ENCODE results near the gene LIN28A.

LIN28A gene

DNA sequence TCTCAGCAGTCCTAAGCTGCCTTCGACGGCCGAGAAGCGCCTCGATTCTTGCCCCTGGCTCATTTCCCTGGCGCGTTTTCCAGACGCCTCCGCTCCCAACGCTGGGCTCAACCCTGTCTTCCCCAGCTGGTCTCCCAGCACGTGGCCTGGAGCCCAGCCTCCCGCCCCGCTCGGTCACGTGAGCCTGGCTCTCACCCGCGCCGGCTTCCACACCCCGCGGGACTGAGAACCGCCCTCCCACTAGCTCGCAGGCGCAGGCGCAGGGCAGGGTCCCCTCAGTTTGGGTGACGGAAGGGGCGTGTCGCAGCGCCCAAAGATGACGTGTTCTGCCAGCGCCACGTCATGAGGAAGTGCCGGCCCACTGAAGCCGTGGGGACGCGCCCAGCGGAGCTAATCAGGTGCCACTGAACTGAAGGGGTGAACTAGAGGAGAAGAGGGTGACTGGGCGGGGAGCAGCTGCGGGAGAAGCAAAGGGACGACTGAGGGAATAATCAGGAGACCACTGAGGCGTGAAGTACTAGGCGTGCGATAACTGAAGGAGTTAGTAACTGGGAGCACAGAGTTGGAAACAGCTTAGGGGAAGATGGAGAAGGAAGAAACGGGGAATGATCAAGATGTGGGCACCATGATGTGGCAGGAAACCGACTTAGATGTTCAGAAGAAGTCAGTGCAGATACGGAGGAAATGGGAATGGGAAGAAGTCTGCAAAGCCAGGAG, 21.5 kb downstream of the LIN28A start, which contains the start of gene DHDDS:
TSS of gene DHDDS (plus strand) at position 343 of the 717 bp plus-strand sequence. CDS start 625 bp downstream, outside the sequence.
- TF ChIP-seq, protein P1, sequence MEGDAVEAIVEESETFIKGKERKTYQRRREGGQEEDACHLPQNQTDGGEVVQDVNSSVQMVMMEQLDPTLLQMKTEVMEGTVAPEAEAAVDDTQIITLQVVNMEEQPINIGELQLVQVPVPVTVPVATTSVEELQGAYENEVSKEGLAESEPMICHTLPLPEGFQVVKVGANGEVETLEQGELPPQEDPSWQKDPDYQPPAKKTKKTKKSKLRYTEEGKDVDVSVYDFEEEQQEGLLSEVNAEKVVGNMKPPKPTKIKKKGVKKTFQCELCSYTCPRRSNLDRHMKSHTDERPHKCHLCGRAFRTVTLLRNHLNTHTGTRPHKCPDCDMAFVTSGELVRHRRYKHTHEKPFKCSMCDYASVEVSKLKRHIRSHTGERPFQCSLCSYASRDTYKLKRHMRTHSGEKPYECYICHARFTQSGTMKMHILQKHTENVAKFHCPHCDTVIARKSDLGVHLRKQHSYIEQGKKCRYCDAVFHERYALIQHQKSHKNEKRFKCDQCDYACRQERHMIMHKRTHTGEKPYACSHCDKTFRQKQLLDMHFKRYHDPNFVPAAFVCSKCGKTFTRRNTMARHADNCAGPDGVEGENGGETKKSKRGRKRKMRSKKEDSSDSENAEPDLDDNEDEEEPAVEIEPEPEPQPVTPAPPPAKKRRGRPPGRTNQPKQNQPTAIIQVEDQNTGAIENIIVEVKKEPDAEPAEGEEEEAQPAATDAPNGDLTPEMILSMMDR (IDR thresholded peaks at IDR 0.05; ENCODE audit: low read depth, low read length): no peak
- peak within 1 kb of the TSS; percentile 71 to 92 for H3K4me3 ChIP-seq (replicated peaks in 1 of 2; ENCODE audit: low read depth in 2 of 2, low read length in 2 of 2)
- DNase-seq (ENCODE audit: low read depth in 2 of 2): peak; percentile 99

DNA sequence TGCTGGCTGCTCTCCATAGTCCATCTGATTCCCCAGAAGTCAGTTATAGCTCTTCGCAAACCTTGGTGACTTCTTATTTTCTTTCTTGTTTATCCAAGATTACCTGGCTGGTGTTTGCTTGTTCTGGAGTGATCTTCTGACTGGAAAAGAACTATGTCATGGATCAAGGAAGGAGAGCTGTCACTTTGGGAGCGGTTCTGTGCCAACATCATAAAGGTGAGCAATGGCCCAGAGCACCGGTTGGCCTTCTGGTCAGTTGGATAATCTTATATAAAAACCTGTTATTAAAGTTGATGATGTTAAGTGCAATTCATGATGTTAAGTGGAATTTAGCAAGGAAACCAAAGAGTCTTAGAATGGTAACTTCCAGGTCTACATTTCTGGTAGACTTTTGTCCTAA, 22.2 kb downstream of the LIN28A start:
- no peak for DNase-seq (ENCODE audit: low read depth in 2 of 2)
- peak overlapping the region; percentile 71 to 92 for H3K4me3 ChIP-seq (replicated peaks in 1 of 2; ENCODE audit: low read depth in 2 of 2, low read length in 2 of 2)
- TF ChIP-seq, protein P1 (IDR thresholded peaks at IDR 0.05; ENCODE audit: low read depth, low read length): no peak

DNA sequence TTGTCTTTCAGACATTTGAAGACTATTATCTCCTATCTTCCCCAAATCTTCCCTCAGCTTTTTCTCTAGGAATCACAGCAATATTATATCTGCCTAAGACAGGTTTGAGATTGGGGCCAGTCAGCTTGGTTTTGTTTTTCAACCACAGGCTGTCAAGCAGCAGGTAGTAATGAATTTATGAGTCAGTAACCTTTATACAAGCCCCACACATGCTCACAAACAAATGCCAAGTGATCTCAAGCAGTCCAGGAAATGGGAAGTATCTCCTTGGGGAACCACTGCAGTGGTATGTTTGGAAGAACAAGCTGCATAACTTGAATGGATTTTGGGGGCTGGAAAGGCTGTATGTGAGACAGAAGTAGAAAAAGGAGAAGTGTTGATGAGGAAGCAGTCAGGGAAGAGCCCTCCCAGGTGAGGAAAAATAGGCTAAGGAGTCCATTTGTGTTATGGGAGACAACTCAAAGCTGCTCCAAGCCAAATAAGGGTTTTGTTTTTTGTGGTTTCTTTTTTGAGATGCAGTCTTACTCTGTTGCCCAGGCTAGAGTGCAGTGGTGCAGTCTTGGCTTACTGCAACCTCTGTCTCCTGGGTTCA, 23.6 kb downstream of the LIN28A start:
- DNase-seq (ENCODE audit: low read depth in 2 of 2): peak in 1 of 2 donors; percentile 16
- H3K4me3 ChIP-seq (replicated peaks in 1 of 2; ENCODE audit: low read depth in 2 of 2, low read length in 2 of 2): no peak overlapping the region
- TF ChIP-seq, protein P1 (IDR thresholded peaks at IDR 0.05; ENCODE audit: low read depth, low read length): no peak

DNA sequence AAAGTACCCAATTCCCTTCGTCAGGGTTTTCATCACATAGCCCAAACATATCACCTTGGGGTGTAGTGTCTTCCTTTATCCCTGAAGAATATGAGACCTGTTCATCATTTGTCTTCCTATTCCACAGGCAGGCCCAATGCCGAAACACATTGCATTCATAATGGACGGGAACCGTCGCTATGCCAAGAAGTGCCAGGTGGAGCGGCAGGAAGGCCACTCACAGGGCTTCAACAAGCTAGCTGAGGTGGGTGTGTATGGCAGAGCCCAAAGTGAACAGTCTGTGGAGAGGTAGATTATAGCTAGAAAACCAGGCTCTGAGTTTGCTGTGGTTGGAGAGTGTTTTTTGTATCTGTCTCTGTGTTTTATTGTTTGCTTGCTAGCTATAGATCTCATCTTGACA, 27.4 kb downstream of the LIN28A start:
- TF ChIP-seq, protein P1 (IDR thresholded peaks at IDR 0.05; ENCODE audit: low read depth, low read length): no peak
- no peak for DNase-seq (ENCODE audit: low read depth in 2 of 2)
- no peak overlapping the region for H3K4me3 ChIP-seq (replicated peaks in 1 of 2; ENCODE audit: low read depth in 2 of 2, low read length in 2 of 2)

DNA sequence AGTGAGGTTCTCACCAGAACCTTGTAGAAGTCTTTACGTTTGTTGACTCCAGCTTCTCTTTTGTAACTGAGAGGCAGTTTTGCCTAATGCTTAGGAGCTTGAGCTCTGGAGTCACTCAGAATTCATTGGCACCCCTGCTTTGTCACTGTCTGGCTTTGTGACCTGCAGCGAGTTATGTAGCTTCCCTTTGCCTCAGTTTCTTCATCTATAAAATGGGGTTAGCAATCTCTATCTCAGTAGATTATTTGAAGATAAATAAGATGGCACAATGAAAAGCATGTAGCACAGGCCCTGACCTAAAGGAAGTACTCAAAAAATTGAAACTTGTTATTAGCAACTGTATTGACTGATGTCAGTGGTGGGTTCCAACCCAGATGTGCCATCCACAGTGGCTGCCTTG, 29.6 kb downstream of the LIN28A start:
- H3K4me3 ChIP-seq (replicated peaks in 1 of 2; ENCODE audit: low read depth in 2 of 2, low read length in 2 of 2): no peak overlapping the region
- TF ChIP-seq, protein P1 (IDR thresholded peaks at IDR 0.05; ENCODE audit: low read depth, low read length): no peak
- DNase-seq (ENCODE audit: low read depth in 2 of 2): no peak

DNA sequence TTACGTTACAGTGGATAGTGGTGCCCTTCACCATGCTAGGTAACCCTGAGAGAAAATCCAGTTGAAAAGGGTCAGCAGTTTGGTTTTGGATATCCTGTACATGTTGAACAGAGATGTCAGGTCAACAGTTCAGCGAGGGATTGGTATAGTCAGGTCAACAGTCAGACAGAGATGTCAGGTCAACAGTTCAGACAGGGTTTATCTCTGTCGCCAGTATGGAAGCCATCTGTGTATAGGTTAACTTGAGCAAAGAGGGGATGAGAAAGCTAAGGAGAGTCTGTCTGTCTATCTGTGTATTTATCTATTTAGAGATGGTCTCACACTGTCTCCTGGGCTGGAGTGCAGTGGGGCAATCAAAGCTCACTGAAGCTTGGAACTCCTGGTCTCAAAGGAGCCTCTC, 39.3 kb downstream of the LIN28A start:
- H3K4me3 ChIP-seq (replicated peaks in 1 of 2; ENCODE audit: low read depth in 2 of 2, low read length in 2 of 2): no peak overlapping the region
- DNase-seq (ENCODE audit: low read depth in 2 of 2): no peak
- TF ChIP-seq, protein P1 (IDR thresholded peaks at IDR 0.05; ENCODE audit: low read depth, low read length): no peak
